Left colon (tissue), 2 donors: Measurements from ENCODE around the gene MAGI1. TPM values are rescaled to one million over a fixed set of nuclear protein-coding genes. Genes with fewer than 3 reads are reported as not detected.
A peak's percentile ranks its signal among the peaks of the same experiment; 100 is the strongest.

Experiments
- ATAC-seq: fragments of 200-7000 bp; cut with Tn5 transposase; one replicate; pipeline ENCODE4 v1.9.1; 2020; ENCODE audit warnings: mild to moderate bottlenecking, moderate library complexity
- DNase-seq, 2 donors: peaks; one replicate each; pipeline ENCODE4 v3.0.0-alpha.2; 2020
- intact Hi-C, 2 donors: fragments of 100-400 bp; cut with DNase I in 1 of 2; cut with micrococcal nuclease in 1 of 2; formaldehyde crosslinking; loops; one replicate each; pipeline versions ENCODE4 v1.11.2 to v1.14.0; 2022; cut with DNase I, micrococcal nuclease
- total RNA-seq, 2 donors: library from RNA; stranded (reverse); fragmentation: NEBNext Ultra II Directional; extraction: Animal tissue kit (Norgen Biotek cat#: 25700); gene quantifications; one replicate each; pipeline ENCODE4 v1.2.1, GENCODE V29; 2021
- donor health status: DM: no; HTN: no; CAD: no.
- donor health status: DM: yes; HTN: yes; CAD: no.

MAGI1 gene
- total RNA-seq, 2 donors from 2014 or later = 45.9 to 49.2 TPM

DNA sequence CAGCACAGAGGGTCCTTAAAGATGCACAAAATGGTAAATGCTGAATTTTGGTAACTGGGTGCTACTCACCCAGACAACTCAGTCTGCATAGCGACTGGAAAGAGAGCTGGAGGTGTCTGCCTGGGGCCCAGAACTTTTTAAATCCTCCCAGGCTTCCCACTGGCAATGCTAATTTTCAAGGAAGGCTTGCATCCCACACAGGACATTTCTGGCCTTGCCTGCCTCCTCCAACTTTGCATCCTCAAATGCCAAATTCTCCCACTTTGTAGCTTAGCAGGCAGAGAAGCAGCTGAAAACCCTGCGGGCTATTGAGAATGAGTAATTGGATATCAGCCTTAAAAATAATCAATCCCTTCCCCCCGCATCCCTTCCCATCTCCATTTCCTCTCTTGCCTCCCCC lies 694.3 kb downstream of the MAGI1 start:
- intact Hi-C loops = no loop called here
- ATAC-seq (no peak), DNase-seq (no peak)

DNA sequence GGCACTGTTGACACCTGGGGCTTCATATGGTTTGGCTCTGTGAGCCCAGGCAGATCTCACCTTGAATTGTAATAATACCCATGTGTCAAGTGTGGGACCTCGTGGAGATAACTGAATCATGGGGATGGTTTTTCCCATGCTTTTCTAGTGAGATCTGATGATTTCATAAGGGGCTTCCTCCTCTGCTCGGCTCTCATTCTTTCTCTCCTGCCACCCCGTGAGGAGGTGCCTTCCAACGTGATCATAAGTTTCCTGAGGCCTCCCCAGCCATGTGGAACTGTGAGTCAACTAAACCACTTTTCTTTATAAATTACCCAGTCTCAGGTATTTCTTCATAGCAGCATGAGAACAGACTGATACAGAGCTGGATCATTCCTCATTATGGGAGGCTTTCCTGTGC lies 695.0 kb downstream of the MAGI1 start:
- no peak for ATAC-seq
- DNase-seq = no peak
- intact Hi-C loops = no loop called here

DNA sequence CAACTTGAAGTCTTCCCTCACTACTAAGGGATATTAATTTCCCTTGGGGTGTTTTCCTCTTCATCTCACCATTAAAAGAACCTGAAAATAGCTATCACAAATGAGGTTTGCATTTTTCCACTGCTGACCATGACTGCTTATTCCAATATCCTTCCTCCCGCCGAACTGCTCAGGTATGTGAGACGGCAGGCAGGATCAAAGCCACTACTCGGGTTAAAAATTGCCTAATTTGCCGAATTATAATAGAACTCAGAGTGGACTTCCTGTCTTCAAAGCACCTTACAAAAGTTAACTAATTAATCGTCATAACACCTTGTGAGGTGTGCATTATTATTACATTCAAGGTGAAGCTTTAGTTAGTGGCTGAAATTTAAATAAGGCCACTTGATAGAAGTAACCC lies 695.7 kb downstream of the MAGI1 start:
- DNase-seq = no peak
- intact Hi-C loops = no loop called here
- ATAC-seq = no peak

DNA sequence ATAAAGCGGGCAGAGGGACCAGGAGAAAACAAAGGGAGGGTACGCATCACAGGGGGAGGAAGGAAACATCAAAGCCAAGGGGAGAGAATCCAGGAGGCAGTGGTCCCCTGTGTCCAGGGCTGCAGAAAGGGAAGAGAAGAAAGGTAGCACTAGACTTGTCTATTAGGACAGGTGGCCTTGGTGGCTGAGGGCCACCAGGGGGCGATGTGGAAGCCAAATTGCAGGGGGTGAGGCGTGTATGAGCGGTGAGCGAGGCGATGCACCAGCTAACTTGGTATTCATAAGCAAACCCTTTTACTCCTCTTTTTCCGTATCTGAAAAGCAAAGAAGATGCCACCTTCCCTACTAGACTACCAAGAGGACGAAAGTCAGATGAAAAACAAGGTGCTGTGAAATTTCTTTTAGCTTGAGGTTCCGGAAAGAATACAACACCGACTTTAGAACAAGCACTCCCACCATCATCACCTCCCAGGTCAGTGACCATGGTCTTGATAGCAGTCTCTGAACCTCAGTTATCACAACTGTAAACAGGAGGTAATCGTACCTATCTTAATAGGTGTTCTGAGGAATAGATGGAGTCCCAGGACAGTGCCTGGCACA lies 696.5 kb downstream of the MAGI1 start:
- peak; percentile 89 for ATAC-seq
- peak; percentile 41 to 69 for DNase-seq
- intact Hi-C loops = no loop called here

DNA sequence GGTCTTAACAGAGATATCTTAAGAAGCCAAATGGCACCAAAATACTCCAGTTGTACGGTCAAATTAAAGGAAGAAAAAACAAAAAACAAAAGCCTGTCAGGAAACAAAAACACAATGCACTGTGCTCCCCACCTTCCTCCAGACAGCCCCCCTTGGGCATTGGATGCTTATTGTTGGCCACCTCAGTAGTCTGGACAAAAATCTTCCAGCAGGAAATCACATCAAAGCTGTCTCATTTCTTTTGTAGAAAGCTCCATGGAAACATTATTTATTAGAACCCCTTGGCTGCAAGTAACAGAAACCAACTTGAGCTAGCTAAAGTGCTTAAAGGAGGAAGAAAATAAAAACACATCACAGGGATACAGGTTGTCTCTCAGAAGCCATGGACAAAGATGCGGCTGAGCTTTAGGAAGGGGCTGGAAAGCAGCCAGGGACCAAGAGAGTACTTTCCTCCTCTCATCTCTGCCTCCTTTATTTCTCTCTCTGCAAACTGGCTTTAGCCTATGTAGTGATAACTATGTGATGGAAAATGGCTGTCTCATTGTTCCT lies 699.5 kb downstream of the MAGI1 start:
- intact Hi-C loops = no loop called here
- no peak for ATAC-seq
- DNase-seq = no peak

DNA sequence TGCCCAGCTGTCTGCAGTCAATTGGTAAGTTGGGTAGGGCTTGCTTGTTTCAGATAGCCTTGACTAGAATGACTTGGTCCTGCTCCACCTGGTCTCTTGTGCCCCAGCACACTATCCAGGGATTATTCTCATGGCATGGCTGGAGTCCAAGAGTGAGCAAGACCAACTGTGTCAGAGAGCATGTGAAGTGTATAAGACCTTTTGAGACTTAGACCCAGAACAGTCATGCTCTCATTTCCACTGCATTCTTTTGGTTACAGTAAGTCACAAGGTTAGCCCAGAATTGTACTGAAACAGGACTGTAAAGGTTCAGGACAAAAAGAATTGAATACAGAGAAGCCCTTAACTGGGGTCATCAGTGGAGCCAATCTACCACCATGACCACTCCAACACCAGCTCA lies 700.1 kb downstream of the MAGI1 start:
- ATAC-seq = no peak
- DNase-seq = no peak
- intact Hi-C loops = no loop called here

DNA sequence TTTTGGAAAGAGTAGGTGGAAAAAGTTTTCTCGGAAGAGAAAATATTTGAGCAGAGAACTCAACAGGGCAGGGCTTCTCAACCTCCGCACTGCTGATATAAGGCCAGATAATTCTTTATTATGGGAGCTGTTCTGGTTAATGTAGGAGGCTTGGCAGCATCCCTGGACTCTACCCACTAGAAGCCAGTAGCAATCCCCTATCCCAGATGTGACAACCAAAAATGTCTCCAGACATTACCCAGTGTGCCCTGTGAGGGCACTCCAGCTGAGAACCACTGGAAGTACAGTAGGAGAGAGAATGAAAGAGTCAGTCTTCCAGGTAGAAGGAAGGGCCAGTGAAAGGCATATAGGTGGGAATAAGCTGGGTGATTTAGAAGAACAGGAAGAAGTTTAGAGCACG lies 703.1 kb downstream of the MAGI1 start:
- peak in 1 of 2 donors; percentile 24 for DNase-seq
- intact Hi-C loops = no loop called here
- no peak for ATAC-seq

DNA sequence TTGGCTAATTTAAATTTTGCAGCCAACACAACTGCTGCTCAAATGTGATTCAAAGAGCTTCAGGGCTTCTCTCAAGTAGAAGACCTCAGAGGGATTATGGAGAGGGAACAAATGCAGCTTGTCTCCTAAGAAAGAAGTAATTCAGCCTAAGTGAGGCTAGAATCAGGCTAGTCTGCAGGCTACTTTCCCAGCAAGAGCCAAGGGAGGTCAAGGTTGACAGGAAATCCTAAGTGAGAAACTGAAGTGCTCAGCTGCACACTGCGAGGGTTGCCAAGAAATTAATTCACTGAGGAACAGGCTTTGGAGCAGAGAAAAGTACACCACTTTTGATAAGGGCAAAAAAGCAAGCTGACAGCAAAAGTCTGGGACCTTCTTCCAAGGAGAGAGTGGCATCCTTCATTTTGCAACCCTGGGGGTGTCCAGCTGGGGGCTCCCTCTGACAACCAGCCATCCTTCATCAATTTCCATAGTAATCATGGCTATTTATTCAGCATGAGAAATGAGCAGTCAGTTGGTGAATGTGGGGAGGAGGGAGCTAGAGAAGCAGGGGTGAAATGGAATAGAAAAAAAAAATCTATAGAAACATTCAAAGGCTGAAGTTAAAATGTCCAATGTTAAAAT lies 704.6 kb downstream of the MAGI1 start:
- ATAC-seq = no peak
- intact Hi-C loops = no loop called here
- DNase-seq = no peak

DNA sequence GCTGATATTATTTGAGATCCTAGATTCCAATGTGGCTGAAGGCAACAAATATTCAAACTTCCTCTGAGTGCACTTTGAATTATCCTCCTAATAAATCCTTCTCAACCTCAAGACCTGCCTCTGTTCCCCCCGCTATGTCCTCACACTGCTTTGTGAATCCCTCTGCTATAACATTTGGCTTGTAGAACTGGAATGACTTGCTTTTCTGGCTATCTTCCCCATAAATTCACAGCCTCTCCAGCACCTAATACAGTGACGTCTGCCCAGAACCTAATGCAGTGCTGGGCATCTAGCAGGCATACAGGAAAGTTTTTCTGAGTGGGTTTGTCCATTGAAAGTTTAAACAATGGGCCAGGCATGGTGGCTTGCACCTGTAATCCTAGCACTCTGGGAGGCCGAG lies 707.0 kb downstream of the MAGI1 start:
- DNase-seq (no peak), ATAC-seq (no peak)
- intact Hi-C loops = no loop called here

DNA sequence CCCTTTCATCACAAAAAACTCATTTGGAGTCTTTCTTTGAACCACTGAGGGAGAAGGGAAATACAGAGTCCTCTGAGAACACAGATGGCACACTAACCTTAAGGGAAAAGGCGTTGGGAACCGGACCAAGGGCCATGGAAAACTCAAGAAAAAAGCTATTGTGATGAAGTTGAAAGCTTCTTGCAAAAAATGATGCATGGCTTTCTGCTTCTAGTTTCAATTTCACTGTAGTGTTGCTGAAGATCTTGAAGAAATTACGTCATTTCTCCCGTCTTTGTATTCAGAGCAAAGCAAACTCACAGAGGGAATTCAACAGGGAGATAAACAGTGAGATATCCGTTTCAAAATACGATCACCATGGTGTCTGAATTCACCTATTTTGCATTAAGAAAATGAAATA lies 708.6 kb downstream of the MAGI1 start:
- intact Hi-C loops = no loop called here
- no peak for DNase-seq
- no peak for ATAC-seq

DNA sequence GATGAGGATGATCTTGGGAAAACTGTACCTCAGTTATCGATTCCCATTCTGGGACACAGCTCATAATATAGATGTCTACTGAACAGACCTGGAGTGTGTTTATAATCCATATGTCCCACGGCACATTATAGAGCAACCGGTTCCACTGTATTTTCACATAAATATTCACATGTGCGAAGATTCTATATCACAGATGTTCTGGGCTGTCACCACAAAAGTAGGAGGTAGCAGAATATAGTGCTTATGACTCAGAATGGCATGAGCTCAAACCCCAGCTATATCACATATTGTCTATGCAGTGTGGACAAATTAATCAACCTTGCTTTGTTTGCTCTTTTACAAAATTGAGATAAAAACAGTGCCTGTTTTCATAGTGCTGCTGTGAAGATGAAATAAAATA lies 710.6 kb downstream of the MAGI1 start:
- ATAC-seq = no peak
- intact Hi-C loops = no loop called here

DNA sequence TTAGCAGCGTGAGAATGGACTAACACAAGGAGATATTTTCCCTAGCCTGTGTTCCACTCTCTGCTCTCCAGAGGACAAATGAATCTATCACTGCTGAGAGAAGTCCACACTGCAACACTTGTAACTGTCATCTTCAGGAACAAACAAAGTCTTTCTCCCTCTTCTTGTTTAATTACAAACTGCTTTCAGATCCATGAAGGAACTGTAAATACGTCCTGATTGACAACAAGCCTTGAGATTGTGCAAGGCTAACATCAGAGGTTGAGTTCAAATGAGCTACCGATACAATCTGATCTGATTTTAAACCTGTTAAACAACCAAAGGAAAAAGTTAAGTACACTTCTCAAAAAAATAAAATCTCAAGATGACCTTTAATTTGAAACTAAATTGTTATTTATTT lies 712.1 kb downstream of the MAGI1 start:
- ATAC-seq (no peak), DNase-seq (no peak)
- intact Hi-C loops = no loop called here

More for the DNA sequence above, 710.6 kb downstream of the MAGI1 start:
- no peak for DNase-seq

DNA sequence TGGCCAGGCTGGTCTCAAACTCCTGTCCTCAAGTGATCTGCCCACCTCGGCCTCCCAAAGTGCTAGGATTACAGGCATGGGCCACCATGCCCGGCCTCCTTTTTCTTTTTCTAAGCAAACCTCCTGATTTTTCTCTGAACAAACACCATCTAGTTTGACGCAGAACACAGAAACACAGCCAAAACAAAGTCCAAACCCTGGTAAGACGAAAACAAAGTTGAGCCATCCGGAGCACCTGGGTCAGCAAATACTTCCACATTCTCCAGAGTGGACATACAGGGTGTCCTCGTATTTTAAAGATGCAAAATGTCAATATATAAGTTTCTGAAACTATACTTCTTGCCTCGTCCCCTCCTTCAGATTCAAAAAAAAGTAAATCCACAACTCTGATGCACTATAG lies 715.8 kb downstream of the MAGI1 start:
- intact Hi-C loops = no loop called here
- ATAC-seq = no peak

DNA sequence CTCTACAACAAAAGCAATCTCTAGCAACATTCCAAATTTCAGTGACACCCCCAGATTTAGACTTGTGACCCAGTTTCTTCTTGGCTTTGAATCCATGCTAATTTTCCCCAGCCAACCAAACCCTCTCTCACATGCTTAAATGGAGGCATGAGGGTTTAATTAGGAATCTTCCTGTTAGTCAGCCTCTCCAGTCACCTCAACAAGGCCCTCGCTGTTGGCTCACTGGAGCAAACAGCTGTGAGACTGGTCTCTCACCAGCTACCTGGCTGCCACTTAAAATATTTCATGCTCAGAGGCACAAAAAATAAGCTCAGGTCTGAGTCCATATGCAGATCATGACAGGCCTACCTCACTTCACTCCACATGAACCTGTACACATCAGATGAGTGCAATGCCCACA lies 720.5 kb downstream of the MAGI1 start:
- intact Hi-C loops = no loop called here
- no peak for ATAC-seq
- DNase-seq = no peak

More for the DNA sequence above, 715.8 kb downstream of the MAGI1 start:
- no peak for DNase-seq

DNA sequence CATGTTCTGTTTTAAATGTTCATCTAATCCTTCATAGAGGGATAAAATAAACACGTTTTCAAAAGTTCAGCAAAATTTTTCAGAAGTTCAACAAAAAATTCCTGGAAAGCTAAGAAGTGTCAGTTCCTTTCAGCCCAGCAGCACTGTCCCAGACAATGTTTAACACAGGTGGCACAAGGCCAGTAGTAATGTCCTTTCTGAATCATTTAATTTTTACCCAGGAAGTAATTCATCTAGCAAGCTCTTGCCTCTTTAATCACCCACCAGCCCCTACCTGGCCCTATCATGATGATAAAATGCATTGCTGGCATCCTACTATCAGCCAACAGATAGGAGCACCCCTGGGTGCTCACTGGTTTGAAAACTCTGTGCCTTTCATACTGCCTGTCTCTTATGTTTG lies 723.8 kb downstream of the MAGI1 start:
- no peak for DNase-seq

DNA sequence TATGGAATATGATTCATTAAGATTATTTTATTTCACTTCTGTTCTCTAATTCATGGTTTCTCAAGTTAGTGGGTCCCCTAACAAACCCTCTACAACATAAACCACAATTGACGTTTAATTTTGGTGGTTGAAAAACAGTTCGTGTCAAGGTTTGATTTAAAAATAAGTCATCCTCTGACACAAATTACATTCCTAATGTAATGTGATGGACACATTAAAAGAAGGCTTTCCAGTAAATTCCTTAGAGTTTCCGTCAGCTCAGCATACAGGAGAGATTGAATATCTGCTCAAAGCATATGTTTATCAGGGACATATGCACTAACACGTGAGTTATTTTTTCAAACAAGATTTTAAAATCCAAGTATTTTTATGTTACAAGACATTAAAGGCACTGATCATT lies 724.4 kb downstream of the MAGI1 start:
- DNase-seq = no peak
- ATAC-seq = no peak
- intact Hi-C loops = no loop called here

More for the DNA sequence above, 723.8 kb downstream of the MAGI1 start:
- intact Hi-C loops = no loop called here
- ATAC-seq = no peak

DNA sequence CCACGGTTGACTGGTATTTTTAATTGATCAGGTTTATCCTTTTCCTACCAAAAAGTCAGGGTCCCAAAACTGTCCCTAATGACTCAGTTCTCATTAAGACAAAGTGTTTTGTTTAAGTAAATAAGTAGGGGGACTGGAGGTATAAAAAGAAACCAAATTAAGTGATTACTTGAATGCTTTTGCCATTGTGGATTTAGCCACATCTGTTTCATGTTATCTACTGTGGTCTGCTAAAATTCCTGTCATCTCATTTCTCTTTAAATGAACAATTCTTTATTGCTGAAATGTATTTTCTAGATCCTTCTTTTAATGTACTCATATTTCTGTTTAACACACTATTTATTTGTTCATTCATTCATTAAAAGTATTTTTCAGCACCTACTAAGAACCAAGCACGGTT lies 725.1 kb downstream of the MAGI1 start:
- DNase-seq = no peak
- intact Hi-C loops = no loop called here
- no peak for ATAC-seq

DNA sequence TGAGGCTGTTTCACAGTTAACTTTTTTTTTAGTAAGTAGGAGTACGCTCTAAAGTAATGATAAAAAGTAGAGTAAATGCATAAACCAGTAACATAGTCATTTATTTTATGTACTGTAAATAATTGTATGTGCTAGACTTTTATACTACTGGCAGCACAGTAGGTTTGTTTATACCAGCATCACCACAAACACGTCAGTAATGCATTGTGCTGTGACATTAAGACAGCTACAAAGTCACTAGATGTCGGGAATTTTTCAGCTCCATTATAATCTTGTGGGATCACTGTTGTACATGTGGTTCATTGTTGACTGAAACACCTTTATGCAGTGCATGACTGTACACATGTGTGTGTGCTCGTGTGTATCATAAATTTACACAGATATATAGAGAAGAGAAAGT lies 732.9 kb downstream of the MAGI1 start:
- ATAC-seq (no peak), DNase-seq (no peak)
- intact Hi-C loops = no loop called here
